Measurements from ENCODE around the gene TRAPPC2. TPM values are rescaled to one million over a fixed set of nuclear protein-coding genes. Genes with fewer than 3 reads are reported as not detected.

The TRAPPC2 gene
- total and polyA plus RNA-seq, 3 donors from 2014 or later = 7.1 to 9.7 (median 8.7) TPM

DNA sequence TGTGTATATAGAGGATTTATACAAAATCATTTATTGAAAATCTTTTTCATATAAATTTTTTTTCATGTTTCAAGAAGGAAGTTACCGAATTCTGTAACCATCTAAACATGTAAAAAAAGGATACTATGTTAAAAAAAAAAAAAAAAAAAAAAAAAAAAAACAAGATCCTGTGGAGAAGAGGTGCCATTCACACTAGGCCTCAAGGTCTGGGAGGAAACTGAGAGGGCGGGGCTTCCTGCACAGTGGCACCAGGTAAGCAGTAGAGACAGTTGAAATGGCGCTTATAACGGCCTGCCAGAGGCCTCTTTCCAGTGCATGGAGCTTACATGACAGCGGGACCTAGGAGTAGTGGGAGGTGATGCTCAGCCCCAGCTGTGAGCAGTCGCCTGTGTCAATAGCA is 17.5 kb downstream of the TRAPPC2 start:
- intact Hi-C loops (cut with DNase I; ENCODE audit: low total_unique reads) = no loop called here
- Histone ChIP-seq H3K4me3 (no peak overlapping the region), H3K36me3 (ENCODE audit: low read depth, missing control alignments) (no peaks in the 10 kb centered on the region), H3K4me1 (no peaks in the 10 kb centered on the region), H3K27me3 (no peaks in the 10 kb centered on the region), H3K9me3 (no peaks in the 10 kb centered on the region), H3K27ac (no peak overlapping the region)
- TF ChIP-seq, protein P1, sequence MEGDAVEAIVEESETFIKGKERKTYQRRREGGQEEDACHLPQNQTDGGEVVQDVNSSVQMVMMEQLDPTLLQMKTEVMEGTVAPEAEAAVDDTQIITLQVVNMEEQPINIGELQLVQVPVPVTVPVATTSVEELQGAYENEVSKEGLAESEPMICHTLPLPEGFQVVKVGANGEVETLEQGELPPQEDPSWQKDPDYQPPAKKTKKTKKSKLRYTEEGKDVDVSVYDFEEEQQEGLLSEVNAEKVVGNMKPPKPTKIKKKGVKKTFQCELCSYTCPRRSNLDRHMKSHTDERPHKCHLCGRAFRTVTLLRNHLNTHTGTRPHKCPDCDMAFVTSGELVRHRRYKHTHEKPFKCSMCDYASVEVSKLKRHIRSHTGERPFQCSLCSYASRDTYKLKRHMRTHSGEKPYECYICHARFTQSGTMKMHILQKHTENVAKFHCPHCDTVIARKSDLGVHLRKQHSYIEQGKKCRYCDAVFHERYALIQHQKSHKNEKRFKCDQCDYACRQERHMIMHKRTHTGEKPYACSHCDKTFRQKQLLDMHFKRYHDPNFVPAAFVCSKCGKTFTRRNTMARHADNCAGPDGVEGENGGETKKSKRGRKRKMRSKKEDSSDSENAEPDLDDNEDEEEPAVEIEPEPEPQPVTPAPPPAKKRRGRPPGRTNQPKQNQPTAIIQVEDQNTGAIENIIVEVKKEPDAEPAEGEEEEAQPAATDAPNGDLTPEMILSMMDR (IDR thresholded peaks at IDR 0.05) = no peak
- no peak for TF ChIP-seq POLR2A (IDR thresholded peaks at IDR 0.05)
- WGBS, 2 donors = 89% methylated on average over 6 of the region's 6 CpGs
- DNase-seq = no peak

DNA sequence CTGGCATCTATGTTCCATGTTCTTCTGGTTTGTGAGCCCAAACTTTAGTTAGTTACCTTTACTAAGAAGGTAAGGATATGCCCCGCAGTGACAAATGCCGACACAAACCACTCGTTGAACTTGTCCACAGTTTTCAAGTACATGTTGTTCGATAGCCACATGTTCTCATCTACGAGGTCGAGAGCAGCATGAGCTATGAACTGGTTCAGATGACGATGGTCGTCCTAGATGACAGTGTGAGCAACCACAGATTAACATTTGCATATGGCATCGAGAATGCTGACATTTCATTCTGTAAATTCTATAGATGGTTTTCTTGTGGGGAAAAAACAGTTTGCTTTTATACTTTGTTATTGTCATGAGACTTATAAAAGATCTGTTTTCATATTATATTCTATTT is 18.0 kb downstream of the TRAPPC2 start:
- Histone ChIP-seq H3K27ac (no peak overlapping the region), H3K4me1 (no peaks in the 10 kb centered on the region), H3K27me3 (no peaks in the 10 kb centered on the region), H3K4me3 (no peak overlapping the region), H3K9me3 (no peaks in the 10 kb centered on the region), H3K36me3 (ENCODE audit: low read depth, missing control alignments) (no peaks in the 10 kb centered on the region)
- intact Hi-C loops (cut with DNase I; ENCODE audit: low total_unique reads) = no loop called here
- TF ChIP-seq, protein P1 (IDR thresholded peaks at IDR 0.05) = no peak
- TF ChIP-seq POLR2A (IDR thresholded peaks at IDR 0.05) = no peak
- WGBS, 2 donors = 91 to 94% methylated on average over 9 of the region's 9 CpGs
- DNase-seq = no peak

DNA sequence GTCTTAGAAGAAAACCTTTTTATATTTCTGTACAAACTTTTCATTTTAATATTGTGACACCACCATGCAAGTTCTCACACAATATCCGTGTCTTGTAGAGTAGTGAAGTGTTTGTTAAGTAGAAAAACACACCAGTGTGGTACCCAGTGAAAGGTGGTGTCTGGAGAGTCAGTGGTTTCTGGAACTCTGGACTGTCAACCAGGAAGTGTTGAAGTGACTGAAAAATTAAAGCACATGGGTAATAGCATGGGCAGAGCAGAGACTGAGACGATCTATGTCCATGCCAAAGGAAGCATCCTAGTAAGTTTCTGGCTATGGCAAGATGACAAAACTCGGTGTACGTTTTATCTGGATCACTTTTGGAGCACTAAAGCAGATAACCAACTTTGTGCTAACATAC is 23.3 kb downstream of the TRAPPC2 start:
- WGBS, 2 donors = 57 to 60% methylated on average over 1 to 4 of the region's 4 CpGs
- intact Hi-C loops (cut with DNase I; ENCODE audit: low total_unique reads) = no loop called here
- TF ChIP-seq POLR2A (IDR thresholded peaks at IDR 0.05) = no peak
- TF ChIP-seq, protein P1 (IDR thresholded peaks at IDR 0.05) = no peak
- no peaks in the 10 kb centered on the region for H3K27me3 ChIP-seq
- H3K36me3 ChIP-seq (ENCODE audit: low read depth, missing control alignments) = no peaks in the 10 kb centered on the region
- H3K9me3 ChIP-seq = no peaks in the 10 kb centered on the region
- no peaks in the 10 kb centered on the region for H3K4me1 ChIP-seq
- H3K27ac ChIP-seq = no peak overlapping the region
- no peak overlapping the region for H3K4me3 ChIP-seq
- no peak for DNase-seq

DNA sequence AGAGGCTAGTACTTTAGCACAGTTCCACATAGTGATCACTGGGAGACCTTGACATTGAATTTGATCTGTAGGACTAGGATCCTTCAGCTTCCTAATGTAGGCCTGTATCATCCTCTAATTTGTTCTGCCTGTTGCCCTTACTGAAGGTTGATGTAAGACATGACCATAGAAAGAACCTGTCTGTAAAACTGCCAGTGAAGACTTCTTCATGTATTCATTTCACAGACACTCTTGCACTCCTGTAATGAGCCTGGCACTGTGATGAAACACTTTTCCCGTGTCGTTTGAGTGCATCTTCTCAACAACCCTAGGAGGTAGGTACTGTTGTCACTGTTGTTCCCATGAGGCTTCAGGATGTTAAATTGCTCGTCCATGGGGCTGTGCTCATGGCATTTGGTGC is 30.8 kb downstream of the TRAPPC2 start:
- intact Hi-C loops (cut with DNase I; ENCODE audit: low total_unique reads) = no loop called here
- no peak overlapping the region for H3K27ac ChIP-seq
- no peaks in the 10 kb centered on the region for H3K9me3 ChIP-seq
- no peaks in the 10 kb centered on the region for H3K4me1 ChIP-seq
- 54 to 94% methylated on average over 2 to 3 of the region's 3 CpGs for WGBS, 2 donors
- H3K27me3 ChIP-seq = no peaks in the 10 kb centered on the region
- no peaks in the 10 kb centered on the region for H3K36me3 ChIP-seq (ENCODE audit: low read depth, missing control alignments)
- no peak overlapping the region for H3K4me3 ChIP-seq
- TF ChIP-seq POLR2A (IDR thresholded peaks at IDR 0.05) = no peak
- TF ChIP-seq, protein P1 (IDR thresholded peaks at IDR 0.05) = no peak
- no peak for DNase-seq

DNA sequence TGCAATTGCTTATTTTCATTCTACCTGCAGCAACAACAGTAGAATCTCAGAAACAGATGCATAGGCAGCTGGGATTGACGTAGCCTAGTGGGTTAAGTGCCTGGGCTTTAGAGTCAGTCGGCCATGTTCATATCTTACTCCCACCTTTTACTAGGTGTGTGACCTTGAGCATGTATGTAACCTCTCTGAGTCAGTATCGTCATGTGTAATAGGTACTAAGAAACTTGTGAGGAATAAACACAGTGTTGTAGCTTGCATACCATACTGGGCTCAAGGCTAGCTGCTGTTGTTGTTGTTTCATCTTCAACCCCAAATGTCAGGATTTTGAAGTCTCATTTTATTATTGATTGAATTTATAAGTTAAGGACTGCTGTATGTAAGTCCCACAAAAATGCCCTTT is 31.3 kb downstream of the TRAPPC2 start:
- intact Hi-C loops (cut with DNase I; ENCODE audit: low total_unique reads) = no loop called here
- DNase-seq = no peak
- no peaks in the 10 kb centered on the region for H3K27me3 ChIP-seq
- no peaks in the 10 kb centered on the region for H3K9me3 ChIP-seq
- H3K36me3 ChIP-seq (ENCODE audit: low read depth, missing control alignments) = no peaks in the 10 kb centered on the region
- H3K4me3 ChIP-seq = no peak overlapping the region
- no peak for TF ChIP-seq POLR2A (IDR thresholded peaks at IDR 0.05)
- TF ChIP-seq, protein P1 (IDR thresholded peaks at IDR 0.05) = no peak
- 54 to 67% methylated on average over 3 of the region's 3 CpGs for WGBS, 2 donors
- H3K4me1 ChIP-seq = no peaks in the 10 kb centered on the region
- no peak overlapping the region for H3K27ac ChIP-seq

Measured in testis (tissue), 3 donors.